SK-MEL-5 (cell line): ENCODE measurements around the gene MSN. TPM values are rescaled to one million over a fixed set of nuclear protein-coding genes. Genes with fewer than 3 reads are reported as not detected.
"Not testable (repeated sequence)": the region's sequence is repeated elsewhere in the genome, so short reads cannot be mapped to it uniquely, and the experiment has no call there.

Experiments
- DNase-seq: peaks from one replicate; pipeline ENCODE4 v3.0.0-alpha.2; 2016; ENCODE audit warnings: low read depth, low spot score
- in situ Hi-C: cut with HindIII; loops from 2 replicates; pipeline ENCODE4 v1.10.0; 2016; ENCODE audit warnings: low sequenced_read_pairs, high pct_unique_total_duplicates, low pct_unique_long_range_greater_than_20kb
- polyA plus RNA-seq, 2 experiments: library from polyadenylated mRNA; depleted of rRNA; stranded (reverse); fragments of >200 nt; gene quantifications; 2 replicates each; pipeline ENCODE4 v1.2.3, GENCODE V29; 2015
- total RNA-seq: library from RNA; depleted of rRNA; stranded (reverse); fragments of >200 nt; shearing (Covaris generic); gene quantifications from 2 replicates; pipeline ENCODE4 v1.2.3, GENCODE V29; 2014; rRNA removed

MSN gene
- total RNA-seq, result 126 and 138 TPM in 2 replicates
- polyA plus RNA-seq (2015; cell fraction: cytosol; rRNA removed), result 156 and 184 TPM in 2 replicates
- 54.0 and 63.2 TPM in 2 replicates for polyA plus RNA-seq (2015; cell fraction: nucleus; rRNA removed)

GRCh38 chrX:65667503-65668376 is at the start of gene MSN:
MSN (plus strand) TSS chrX:65667654; CDS start chrX:65667842, 188 bp downstream.
- peak; percentile 41 for DNase-seq
- in situ Hi-C loops, result no loop called here

DNA sequence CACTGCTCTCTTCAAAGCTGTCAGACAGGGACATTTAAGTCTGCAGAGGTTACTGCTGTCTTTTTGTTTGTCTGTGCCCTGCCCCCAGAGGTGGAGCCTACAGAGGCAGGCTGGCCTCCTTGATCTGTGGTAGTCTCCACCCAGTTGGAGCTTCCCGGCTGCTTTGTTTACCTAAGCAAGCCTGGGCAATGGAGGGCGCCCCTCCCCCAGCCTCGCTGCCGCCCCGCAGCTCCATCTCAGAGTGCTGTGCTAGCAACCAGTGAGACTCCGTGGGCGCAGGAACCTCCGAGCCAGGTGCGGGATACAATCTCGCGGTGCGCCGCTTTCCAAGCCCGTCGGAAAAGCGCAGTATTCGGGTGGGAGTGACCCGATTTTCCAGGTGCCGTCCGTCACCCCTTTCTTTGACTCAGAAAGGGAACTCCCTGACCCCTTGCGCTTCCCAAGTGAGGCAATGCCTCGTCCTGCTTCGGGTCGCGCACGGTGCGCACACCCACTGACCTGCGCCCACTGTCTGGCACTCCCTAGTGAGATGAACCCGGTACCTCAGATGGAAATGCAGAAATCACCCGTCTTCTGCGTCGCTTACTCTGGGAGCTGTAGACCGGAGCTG is 47.3 kb upstream of the MSN start:
- in situ Hi-C loops, DNase-seq: not testable (repeated sequence)

DNA sequence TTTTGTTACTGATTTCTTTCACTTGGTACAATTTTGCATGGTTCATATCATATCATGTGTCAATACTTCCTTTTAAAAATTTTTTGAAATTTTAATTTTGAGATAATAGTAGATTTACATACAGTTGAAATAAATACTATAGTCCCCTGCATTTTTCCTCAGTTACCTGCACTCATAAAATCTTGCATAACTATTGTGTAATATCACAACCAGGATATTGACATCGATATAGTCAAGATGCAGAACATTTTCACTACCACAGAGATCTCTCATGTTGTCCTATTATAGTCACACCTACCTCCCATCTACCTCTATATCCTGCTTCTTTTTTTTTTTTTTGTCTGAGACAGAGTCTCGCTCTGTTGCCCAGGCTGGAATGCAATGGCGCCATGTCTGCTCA is 36.7 kb upstream of the MSN start:
- no peak for DNase-seq
- in situ Hi-C loops, result no loop called here

- in situ Hi-C loops, result no loop called here
- peak; percentile 0 for DNase-seq
Measured at GRCh38 chrX:65633826-65634225, 33.6 kb upstream of the MSN start.

GRCh38 chrX:65634732-65635131 is 32.7 kb upstream of the MSN start:
- in situ Hi-C loops, result no loop called here
- no peak for DNase-seq

DNA sequence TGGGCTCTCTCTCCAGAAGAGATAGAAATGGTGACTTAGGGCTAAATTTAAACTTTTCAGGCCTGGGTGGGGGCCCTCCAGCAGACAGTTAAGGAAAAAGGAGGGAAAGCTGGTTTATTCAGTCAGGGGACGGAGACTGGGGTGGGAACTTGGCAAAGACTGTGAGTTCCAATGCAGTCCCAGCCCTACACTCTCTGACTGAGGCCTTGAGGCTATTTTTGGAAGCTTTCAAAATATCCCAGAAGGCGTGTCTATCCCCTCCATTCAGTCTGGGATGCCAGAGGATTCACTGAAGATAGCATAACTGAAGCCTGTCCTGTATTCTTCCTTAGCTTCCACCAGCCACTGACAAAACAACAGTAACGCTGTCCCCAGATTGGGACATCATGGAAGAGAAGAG is 32.1 kb upstream of the MSN start:
- in situ Hi-C loops, result no loop called here
- DNase-seq, result no peak

- in situ Hi-C loops, result no loop called here
- DNase-seq, result peak; percentile 0
Measured at GRCh38 chrX:65635822-65636221, 31.6 kb upstream of the MSN start.

DNA sequence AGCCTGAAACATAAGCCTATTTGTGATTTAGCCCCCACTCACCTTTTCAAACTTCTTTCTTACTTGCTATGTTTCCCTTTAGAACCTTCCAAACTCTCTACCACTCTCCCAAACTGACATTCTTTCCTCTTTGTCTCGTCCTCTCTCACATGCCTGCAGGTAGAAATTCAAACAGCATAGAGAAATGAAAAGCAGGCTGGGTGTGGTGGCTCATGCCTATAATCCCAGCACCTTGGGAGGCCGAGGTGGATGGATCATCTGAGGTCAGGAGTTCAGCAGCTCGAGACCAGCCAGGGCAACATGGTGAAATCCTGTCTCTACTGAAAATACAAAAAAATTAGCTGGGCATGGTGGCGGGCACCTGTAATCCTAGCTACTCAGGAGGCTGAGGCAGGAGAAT is 31.2 kb upstream of the MSN start:
- in situ Hi-C loops, DNase-seq: not testable (repeated sequence)

DNA sequence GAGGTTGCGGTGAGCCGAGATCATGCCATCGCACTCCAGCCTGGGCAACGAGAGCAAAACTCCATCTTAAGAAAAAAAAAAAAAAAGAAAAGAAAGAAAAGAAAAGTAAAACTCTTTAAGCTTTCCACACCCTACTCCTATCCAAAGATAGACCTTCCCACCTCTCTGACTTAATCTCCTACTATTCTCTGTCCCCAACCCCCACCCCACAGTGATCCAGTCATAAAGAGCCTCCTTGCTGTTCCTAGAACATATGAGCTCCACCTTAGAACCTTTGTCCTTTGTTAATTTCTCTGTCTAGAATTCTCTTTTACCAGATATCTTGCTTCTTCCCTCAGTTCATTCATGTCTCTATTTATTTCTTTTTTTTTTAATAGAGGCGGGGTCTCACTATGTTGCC is 30.1 kb upstream of the MSN start:
- in situ Hi-C loops, result no loop called here
- DNase-seq, result no peak

DNA sequence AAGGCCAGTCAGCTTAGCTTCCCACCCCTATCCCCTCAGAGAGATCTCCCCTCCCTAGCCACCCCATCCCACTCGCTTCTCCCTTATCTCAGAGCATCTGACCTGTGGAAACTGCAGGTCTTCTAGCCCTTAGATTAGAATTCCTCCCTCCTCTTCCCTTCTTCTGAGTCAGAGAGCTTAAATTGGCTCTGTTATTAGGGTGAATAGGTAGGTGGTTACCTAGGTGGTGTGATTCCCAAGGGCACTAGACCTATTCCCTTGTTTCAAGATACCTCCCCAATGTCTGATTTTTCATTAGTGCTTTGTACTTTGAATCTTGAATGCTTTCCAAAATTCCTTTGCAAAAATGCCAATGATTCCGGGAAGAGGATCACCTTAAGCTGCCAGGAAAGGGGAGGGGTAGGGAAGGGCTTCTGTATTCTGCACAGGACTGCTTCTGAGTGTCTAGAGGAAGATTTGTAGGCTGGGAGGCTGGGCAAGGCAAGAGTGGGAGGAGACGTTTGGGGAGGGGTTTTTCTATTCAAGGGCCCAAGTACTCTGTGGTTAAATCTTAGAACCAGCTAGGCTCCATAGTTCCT is 24.5 kb upstream of the MSN start:
- in situ Hi-C loops, result no loop called here

DNA sequence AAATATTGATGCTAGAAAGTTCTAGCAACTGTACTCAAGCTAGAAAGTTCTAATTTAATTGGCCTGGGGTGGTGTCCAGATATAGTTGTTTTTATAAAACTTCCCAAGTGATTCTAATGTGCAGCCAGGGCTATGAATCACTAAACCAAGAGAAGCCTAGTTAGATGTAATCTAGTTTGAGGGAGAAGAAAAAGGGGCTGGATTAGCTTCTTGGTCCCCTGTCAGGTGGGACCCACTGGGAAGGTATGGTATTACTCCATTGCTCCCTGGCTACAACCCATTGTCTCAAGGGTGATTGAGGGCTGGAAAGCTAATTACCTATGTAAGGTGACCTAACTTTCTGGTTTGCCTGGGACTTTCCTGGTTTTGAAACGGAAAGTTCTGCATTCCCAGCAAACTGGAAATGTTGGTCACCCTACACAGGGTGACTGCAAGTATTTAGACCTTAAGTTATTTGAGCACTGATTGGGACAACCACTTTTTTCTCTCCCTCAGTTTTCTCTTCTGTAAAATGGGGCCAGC is 23.9 kb upstream of the MSN start:
- in situ Hi-C loops, result no loop called here
- no peak for DNase-seq

More for the DNA sequence above, 24.5 kb upstream of the MSN start:
- no peak for DNase-seq

DNA sequence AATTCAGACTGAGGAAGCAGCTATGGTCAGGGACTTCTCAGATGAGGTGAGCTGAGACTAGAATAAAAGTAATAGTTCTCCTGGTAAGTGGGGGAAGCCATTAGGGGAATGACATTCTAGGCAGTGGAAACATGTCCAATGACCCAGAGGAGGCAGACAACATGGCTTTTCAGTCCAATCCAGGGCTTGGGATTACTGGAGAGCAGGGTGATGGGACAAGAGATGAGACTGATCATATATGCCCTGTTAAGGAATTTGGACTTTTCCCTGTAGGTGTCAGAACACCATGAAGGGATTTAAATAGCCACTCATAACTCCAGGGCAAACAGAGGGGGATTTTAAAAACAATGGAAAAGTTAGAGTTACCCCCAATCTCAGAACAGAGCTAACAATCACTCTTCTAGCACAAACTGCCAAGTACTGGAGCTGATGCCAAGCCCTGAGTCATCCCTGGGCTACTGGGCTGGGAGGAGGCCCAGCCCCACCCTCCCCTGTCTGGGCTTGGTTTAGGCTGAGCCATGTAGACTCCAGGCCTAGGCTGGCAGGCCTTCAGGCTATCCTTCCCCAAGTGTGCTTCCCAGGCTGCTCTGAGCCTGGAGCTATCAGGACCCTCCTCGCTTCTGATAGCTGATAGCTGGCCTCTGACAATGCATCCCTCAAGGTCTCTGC is 22.7 kb upstream of the MSN start:
- DNase-seq, result peak; percentile 1
- in situ Hi-C loops, result no loop called here

DNA sequence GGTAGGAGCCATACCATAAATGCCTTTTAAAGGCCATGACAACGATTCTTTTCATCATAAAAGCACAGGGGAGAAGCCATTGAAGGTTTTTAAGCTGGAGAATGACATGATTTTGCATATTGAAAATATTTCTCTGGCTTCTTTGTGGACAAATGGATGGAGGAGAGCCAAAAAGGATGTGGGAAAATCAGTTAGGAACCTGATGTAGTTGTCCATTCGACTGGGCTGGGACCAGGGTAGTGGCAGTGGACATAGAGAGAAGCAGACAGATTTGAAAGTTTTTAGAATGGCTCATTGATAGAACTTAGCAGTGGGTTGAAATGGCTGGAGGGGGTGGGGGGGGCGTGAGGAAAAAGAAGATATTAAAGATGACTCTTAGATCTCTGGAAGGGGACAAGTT is 19.7 kb upstream of the MSN start:
- in situ Hi-C loops, result no loop called here
- DNase-seq, result no peak

DNA sequence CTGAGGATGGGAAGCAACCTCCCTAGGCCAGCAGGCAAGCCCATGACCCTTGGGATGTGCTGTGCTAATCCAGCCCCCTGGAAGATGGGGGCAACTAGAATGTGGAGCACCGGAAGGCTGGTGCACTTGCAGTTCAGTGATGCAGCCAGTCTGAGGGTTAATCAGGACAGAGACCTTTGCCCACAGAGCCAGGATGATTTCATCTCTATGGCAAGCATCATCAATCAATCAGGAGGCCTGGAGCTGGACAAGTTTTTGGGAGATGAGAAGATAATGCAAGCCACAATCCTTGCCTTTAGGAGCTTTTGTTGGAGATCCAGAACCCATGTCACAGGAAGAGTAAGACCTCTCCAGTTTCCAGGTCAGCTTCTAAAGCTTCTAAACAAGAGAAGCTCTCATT is 15.4 kb upstream of the MSN start:
- in situ Hi-C loops, result no loop called here
- DNase-seq, result no peak

GRCh38 chrX:65657009-65657441 is 10.4 kb upstream of the MSN start:
- in situ Hi-C loops, result not testable (repeated sequence)

DNA sequence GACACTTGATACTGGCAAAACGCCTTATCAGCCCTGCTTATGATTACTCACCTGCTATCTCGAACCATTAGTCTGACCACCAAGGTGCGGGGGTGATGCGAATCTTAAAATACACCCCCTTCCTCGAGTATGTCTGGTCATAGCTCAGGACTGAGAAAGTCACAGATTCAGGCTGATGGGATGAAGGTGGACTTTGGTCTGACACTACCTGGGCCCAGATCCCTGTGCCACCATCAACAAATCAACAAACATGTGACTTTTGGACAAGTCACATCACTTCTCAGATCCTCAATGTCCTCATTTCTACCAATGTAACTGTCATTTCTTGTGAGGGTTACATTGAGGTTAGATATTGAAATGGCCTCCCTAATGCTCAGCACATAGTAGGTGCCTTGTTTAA is 9.8 kb upstream of the MSN start:
- DNase-seq, result no peak
- in situ Hi-C loops, result no loop called here

More at GRCh38 chrX:65657009-65657441, 10.4 kb upstream of the MSN start:
- DNase-seq, result not testable (repeated sequence)

DNA sequence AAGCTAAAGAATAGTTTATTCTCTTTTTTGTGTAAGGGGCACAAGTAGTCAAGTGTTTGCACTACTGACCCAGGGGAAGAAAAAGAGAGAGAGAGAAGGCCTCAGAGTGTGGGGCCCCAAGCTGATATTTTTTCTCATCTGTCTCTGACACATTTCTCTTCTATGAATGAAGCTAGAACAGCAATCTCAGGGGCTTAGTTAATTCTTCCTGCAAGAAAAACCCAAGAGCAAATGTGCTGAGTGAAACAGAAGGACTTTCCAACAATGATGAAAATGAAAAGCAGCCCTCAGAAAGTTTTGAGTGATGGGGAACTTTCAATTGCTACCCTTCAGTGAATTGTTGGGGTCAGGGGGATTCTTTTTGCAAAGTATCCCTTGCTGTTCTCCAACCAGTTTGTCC is 9.2 kb upstream of the MSN start:
- in situ Hi-C loops, result no loop called here
- DNase-seq, result no peak

GRCh38 chrX:65667157-65667502 is 324 bp upstream of the MSN start:
- no peak for DNase-seq
- in situ Hi-C loops, result no loop called here
